Hematopoietic multipotent progenitor cell treated with erythropoietin and hydrocortisone succinate and interleukin-3 and kit ligand, for 17 days (in vitro differentiated cells): ENCODE measurements around the gene LPP.

Source experiments
- DNase-seq: peaks from one replicate; pipeline ENCODE4 v3.0.0-alpha.2; 2015; ENCODE audit warnings: low spot score

LPP gene

DNA sequence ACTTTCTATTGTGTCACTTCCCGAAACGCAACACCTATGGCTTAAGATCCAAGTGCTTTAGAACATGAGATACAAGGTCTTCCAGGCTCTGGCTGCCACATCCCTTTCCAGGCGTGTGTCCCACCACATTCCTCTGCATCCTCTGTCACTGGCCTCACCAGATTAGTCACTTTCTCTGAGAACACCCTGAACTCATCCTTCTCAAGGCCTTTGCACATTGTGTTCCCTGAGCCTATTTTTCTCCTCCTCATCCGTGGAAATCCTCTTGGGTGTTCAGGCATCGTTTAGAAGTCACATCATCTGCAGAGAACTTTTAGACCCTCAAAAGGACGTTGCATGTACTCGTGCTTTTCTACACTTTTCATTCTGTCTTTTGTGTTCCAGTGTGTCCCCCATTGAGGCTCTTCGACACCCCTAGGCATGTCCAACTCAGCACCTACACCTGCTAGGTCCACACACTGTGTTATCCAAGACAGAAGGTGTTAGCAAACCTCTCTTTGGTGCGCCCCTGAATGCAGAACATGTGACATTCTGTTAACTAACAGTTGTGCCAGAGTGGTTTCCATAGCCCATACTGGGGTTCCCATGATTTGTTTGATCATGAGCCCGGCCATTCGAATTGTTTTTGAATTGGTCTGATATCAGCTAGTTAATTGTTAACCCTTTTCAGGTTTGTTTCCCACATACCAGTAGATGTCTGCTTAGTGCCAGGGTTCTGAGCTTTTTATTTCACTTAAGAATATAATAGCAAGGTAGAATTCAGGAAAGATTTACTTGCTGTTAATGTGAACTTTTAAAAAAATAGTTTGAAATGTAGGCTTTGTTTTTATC lies 67.2 kb downstream of the LPP start:
- no peak for DNase-seq

DNA sequence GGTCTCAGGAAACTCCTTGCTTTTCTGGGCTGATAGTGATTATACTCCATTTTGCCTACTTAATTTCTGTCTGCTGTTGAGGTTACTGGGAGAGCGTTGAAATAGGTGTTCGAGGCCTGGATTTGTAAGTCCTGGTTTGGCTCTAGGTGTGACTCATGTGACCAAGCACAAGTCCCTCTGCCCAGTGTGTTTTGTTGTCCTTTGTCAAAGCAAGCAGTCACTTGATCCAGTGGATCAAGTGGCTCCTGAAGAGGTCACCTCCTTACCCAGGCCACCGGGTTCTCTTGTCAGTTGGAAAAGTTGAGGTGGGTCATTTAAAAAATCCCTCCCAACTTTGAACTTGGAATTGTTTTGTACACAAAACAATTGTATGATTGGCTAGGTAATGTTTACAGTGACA lies 70.0 kb downstream of the LPP start:
- no peak for DNase-seq

DNA sequence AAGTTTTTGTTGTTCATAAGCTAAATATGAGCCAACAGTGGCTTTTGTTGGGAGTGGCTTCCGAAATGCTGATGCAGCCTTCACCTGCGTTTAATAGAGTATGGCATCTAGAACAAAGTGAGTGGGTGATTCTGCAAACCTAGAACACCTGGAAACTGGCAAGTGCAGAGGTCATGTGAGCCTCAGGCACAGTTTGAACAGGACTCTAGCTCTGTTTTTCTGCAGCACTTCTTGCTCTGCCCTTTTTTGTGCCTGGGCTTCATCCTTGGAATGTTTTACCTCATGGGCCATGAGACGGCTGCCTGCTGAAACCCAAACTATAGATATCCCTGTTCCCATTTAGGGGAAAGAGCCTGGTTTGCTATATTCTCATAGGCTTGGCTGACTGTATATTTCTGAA lies 73.5 kb downstream of the LPP start:
- DNase-seq: no peak

DNA sequence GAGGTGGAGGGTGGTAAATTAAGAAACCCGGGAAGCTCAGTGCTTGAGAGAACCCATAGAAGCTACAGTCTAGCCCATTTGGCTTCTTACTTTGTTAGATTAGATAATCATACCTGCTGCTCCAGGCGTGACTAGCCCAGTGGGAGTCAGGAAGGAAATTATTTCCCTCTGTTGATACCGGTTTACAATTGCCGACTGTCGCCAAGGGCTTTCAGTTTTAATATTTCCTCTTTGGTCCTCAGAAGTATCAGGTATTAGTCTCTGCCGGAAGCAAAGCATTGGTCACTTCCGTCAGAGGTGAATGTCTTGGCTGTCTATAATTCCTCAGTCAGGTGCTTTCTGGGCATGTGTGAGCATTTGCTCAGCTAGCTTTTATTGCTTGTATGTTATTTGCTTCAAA lies 75.2 kb downstream of the LPP start:
- DNase-seq: no peak

DNA sequence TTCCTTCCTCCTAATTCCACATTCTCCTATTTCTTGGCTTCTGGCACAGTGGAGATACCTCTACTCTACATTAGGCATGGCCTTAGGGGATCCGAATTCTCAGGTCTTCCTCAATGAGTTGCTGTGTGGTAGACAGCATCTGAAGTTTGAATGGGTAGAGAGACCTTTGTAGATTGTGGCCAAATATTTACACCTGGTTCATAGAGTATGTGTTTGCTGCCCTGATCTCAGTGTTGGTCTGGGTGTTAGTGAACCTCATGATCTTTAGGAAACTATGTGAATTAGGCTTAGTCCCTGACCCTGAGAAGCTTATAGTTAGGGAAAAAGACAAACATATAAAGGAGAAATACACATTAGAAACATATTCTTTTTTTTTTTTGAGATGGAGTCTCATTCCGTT lies 75.8 kb downstream of the LPP start:
- DNase-seq: no peak

DNA sequence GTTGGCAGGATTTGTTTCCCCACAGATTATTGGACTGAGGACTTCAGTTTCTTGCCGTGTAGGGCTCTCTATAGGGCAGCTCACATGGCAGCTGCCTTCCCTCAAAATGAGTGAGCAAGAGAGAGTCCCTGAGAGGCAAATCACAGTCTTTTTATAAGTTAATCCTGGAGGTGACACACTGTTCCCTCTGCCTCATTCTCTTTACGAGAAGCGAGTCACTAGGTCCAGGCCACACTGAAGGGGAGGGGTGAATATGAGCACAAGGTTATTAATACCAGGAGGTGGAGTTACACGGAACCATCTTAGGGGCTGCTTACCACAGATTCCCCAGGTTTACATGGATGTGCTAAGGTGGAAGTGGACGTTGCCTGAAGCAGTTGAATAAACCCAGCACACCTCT lies 77.0 kb downstream of the LPP start:
- DNase-seq: no peak

DNA sequence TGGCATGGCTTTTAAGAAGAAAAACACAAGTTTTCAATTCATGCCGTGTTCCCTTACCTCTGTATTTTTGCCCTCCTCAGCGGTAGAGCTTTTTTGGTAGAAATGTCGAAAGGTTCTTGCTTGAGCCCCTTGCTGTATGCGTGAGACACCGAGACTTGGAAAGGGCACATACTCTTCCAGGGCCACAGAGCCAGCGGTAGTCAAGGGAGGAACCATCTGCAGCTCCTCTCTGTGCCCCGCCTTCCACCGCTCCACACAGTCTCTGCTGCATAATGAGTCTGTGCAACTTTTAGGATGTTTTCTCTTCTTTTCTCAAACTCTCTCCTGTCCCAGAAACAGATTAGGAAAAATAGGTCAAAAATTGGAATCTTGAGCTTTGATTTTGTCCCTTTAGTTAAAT lies 77.5 kb downstream of the LPP start:
- no peak for DNase-seq

DNA sequence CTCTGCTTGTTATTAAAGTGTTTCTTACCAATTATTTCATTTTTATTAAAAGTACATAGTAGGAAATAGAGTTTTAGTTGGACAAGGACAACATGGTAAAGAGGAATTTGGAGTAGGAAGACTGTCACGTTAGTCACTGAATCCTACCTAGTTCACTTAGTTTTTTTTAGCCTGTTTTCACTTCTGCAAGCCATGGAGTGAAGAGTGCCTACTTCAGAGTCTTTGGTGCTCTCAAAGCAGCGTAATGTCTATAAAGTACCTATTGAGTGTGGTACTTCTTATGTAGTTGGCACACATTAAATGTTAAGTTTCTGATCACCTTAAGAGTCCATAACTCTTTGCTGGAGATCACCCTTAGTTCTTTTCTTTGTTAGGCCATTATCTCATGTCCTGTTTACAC lies 78.7 kb downstream of the LPP start:
- DNase-seq: no peak

DNA sequence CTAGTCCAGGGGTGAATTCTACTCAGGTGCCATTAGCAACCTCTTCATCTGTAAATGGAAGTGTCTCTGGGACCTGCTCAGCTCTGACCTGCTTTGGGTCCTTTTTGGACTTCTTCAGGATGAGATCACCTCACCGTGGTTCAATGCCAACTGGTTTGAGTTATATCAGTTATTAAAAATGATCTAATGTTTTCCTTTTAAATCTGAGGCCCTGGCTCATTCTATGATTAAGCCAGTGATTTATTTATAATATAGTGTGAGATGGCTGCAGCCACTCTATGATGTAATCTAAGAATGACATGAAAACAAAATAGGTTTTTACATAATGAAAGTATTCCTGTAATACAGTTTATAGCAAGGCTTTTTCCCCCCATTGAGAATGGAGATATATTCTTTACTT lies 79.4 kb downstream of the LPP start:
- DNase-seq: no peak

DNA sequence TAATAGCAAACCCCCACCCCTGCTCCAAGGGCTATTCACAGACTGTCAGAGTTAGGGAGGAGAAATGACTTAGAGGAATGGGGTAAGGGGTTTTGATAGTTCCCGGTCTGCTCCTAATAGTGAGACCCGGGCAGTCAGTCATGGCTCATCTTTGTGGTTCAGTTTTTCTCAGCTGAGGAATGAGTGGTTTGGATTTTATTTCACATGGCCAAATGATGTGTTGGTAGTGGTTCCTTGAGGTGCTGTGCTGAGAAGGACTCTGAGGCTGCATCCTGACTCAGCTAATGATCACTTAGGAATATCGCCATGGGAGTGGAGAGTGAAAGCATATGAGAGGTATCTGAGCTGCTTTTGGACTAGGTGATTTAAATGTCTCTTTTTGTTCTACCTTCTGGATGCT lies 80.2 kb downstream of the LPP start:
- no peak for DNase-seq

DNA sequence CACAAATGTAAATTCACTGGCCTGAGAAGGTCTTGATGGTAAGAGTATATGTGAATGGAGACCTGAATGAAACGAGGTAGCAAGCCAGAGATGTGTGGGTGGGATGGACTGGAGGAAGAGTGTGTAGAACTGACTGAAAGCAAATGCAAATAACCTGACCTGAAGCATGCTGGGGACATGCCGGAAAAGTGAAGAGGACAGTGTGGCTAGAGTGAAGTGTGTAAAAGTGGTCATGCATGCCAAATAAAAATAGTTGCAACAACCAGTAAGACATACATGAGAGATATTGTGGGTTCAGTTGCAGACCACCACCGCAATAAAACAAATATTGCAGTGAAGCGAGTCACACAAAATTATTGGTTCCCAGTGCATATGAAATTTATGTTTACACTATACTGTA lies 82.3 kb downstream of the LPP start:
- DNase-seq: no peak

DNA sequence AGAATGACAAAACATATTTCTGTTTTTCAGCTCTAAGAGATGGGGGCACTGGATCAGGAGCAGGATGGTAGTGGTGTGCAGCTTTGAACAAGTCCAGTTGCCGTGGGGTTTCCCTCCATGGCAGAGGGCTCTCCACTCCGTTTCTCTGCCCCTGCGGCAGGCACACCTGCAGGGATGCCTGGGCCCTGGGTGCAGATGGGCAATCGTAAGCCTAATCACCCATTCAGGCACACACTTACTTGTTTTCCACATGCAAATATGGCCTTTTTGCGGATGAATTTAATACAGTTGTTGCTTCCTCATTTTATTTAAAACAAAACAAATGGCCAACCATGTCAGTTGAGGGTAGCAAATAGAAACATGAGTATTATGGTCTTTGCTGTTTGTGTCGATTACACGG lies 85.1 kb downstream of the LPP start:
- DNase-seq: no peak

DNA sequence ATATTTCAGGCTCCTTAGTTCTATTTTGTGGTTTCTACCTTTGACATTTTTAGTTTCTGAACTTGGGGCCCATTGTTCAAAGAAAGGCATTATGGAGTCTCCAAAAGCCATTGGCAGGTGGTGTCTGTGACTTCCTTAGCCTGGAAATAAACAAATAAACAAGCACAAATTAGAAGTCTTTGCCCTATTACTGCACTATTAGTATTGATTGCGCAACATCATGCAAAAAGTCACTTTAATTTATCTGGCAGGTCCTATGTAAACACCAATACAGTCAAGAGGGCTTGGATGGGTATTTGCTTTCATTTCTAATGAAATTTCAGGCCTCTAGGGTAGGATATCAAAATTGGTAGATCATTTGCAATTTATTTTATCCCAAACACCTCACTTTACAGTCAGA lies 85.6 kb downstream of the LPP start:
- DNase-seq: no peak

DNA sequence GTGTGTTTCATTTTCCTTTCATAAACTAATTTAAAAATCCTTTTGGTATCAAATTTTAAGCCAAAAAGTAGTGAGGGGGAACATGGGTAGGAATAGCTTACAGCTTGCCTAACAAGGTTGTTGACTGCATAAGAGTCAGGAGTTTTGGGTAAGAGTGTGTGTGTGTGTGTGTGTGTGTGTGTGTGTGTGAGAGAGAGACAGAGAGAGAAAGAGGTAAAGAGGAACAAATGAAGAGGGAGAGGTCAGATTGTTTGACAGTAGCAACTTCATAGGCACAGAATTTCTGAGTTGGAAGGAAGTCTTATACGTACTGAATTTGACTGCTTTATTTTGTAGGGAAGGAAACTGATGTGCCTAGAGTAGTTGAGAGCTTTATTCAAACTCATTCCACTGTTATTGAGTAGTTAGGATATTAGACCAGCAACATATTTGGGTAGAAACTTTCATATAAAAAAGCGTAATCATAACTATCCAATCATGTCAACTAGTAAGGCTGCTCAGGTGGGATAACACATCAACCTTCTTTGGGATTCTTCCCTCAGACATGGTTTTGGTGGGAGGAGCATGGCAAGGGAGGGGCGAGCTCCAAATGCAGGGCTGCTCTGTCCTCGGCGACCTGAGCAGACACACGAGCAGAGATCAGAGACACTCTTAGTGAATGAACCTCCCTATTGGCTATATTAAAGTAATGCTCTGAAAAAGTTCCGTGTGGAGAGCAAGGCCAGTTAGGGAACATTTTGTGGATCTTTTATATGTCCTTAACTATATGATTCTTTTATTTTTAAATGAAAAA lies 86.4 kb downstream of the LPP start:
- DNase-seq: no peak

DNA sequence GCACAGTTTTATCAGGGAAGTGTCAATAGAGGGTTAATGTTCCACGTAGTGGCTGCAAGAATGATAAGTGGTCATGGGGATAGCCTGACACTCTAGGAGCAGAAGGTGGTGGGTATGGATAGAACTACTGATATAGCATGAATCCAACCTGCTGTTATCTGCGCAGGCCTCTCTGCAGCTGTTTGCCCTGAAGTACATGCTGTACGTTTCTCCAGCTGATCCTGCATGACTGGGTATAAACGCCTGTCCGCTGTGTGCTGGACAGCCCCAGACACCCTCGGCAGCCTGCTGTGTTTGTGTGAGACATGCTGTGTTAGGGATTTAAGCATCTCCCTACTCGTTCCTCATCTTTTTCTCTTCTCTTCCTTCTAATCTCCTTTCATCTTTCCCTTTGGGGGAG lies 87.1 kb downstream of the LPP start:
- no peak for DNase-seq

DNA sequence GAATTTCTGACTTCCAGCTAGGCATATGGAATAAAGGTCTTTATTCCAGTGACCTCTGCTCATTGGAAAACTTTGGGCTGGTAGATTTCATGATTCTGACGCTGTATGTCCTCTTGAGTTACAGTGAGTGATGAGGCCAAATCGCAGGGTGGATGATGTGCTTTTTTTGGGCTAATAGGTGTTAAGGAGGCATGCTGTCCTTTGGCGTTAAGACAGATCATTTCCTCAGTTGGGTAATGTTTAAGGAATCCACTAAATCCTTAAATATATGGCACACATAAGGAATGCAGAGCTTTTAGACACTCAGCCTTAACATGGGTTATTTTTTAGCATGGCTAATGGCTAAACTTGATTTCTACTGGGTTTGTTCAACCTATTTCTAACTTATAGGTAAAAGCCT lies 87.9 kb downstream of the LPP start:
- DNase-seq: no peak

DNA sequence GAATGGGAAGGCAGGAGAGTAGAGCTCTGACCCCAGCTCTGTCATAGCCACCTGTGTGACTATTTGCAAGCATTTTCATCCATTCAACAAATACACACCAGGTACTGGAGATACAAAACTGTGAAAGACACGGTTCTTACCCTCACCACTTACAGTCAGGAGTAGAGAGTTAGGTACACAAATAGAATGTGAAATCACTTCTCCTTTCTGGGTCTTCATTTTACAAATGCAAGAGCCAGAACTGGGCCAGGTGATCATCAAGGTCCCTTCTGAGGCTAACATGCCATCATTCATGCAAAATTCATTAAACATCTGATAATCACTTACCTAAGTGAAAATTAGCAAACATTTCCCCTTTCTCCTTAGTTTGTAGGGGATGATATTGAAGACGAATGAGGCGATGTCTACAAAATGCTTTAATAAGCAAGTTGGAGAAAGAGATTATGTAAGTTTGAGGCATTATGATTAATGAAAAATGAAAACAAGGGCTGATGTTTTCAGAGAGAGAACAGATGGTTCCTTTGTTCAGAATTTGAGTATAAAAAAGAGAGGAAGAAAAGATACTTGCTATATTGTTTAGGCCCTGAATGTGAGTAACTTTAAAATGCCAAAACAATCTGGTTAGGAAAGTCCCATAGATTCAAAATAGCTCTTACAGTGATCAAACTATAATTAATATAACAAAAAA lies 88.6 kb downstream of the LPP start:
- no peak for DNase-seq

DNA sequence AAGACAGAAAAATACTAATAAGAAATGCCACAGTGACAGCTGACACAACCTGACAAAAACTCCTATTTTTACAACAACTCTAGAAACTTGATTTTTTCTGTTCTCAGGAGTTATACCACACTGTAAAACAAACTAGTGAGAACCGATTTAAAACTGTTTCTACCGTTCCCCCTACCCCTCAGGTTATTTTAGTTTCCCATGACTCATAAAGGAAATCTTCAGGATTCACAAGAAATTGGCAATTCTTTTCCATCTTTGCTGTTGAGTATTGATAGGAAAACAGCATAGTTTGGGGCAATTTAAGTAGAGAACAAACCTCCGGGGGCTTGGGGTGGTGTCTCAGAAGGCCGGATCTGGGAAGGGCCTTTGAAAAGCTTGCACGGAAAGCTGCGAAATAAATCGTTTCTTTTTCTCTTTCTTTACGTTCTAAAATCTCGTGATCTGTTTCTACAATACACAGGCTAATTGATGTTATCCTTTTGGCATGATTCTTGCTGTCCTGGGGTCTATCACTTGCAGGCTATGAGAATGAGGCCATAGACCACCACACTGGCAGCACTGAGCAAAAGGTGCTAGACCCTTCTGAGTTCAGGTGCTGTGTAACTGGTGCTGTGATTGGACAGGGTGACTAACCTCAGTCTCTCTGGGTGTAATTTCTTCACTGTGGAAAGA lies 89.3 kb downstream of the LPP start:
- no peak for DNase-seq

DNA sequence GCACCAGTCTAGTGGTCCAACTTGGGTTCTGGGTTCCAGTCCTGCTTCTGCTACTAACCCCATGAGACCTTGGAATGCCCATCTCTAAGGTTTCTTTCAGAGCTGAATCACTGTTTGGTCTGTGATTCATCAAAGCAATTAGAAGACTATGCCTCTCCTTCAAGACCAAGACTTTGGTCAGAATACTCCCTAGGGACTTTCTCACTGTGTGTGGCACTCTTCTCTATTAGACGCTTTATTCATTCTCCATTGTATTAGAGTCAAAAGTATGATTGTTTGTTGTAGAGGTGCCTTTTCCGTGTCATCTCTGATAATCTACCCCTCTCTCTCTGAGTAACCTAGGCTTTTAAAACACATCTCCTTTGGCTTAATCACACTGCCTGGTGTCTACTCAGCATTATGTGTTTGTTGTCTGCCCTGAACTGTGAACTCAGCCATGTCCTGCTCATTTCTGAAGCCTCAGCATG lies 90.5 kb downstream of the LPP start:
- DNase-seq: no peak

DNA sequence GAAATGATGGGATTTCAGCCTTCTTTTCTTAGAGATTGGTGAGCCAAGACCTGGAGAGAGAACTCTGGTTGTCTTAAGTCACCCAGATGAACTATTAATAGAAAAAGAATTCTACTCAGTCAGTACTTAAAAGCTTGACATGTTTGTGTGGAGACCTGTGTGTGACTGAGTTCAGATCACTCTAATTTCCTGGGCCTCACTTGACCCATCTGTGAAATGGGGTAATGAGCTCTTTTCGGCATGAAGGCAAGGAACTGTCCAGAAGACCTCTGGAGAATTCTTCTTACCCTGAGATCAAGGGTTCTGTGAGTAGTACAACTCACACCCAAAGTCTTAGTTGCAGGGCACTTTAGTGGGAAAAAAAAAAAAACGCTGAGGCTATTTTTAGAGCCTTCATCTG lies 92.9 kb downstream of the LPP start:
- no peak for DNase-seq

DNA sequence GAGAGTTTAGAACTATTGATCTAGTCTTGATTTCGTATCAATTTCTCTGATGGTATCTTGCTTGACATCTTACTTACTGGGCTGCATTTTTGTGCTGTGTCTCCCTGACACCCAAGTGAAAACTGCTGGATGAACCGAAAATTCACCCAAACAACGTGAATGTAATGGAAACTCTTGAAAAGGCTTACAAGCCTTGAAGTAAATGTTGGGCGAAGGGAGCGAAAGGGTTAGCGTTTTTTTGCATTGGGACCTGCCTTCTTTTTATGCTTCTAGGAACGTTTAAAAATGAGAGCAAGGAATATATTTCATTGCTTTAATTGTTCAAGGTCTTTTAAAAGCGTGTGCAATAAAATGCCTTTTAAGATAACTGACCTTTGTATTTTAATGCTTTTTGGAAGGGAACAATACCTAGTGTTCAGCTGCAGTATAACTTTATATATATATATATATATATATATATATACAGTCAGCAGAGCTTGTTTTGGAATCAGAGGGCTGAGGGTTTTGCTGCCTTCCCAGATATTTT lies 94.1 kb downstream of the LPP start:
- DNase-seq: no peak

DNA sequence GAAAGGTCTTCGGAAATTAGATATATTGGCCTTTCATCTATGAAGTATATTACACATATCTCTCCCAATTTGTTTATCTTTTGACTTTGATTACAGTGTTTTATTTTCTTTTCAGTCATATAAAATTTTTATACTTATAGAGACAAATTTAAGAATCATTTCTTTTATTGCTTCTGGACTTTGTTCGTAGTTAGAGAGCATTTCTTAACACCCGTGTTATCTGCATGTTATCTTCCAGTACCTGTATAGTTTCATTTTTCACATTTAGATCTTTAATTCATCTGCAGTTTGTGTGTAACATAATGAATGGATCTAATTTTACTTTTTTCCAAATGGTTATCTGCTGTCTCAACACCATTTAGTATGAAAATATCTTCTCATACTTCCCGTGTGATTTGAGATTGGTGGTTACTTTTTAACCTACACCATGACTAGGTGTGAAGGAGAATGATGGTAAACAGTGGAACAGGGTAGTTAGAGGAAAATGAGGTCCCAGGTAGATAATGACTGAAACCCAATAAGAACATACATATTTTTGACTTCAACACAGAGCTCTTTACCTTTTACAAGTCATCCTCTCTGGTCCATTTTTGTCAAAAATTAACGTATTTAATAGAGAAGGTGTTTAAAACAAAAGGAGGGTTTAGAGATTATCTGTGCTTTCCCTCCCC lies 99.3 kb downstream of the LPP start:
- DNase-seq: no peak
